Keratinocyte (primary cell): ENCODE data around the gene CDH15.

Source experiments
- CTCF ChIP-seq, 3 experiments: IDR thresholded peaks in 1 of 3; conservative IDR thresholded peaks in 1 of 3; optimal IDR thresholded peaks in 1 of 3; 2 replicates in 2 of 3; 3 replicates in 1 of 3; pipeline versions ENCODE3 to v1.5.1; 2011; ENCODE audit warnings: low read length in 3 of 3, mild to moderate bottlenecking in 3 of 3, moderate library complexity in 2 of 3, control low read depth in 1 of 3, inconsistent platforms in 1 of 3; ENCODE audit not compliant: insufficient read depth in 2 of 3; ENCODE audit errors: extremely low read depth in 1 of 3
- EZH2 ChIP-seq: IDR thresholded peaks from one replicate; pipeline ENCODE4 v1.6.1; 2012; ENCODE audit warnings: inconsistent platforms, mild to moderate bottlenecking, low read length, moderate library complexity

- TF ChIP-seq CTCF (optimal IDR thresholded peaks at IDR 0.05 in 1 of 3, IDR thresholded peaks at IDR 0.05 in 1 of 3, conservative IDR thresholded peaks at IDR 0.05 in 1 of 3; ENCODE audit: extremely low read depth in 1 of 3, insufficient read depth in 2 of 3, low read length in 3 of 3), result no peak
- no peak for TF ChIP-seq EZH2
These were observed 38.0 kb downstream of the CDH15 start for GRCh38 chr16:89209522-89210044.
